ENCODE results near the gene DUSP7. TPM values are rescaled to one million over a fixed set of nuclear protein-coding genes. Genes with fewer than 3 reads are reported as not detected.

Gene DUSP7
- total and polyA plus RNA-seq, 9 of the 15 experiments (the other 6 are each of a cell fraction or from before 2014, with no cell fraction given) = 0.45 to 15.8 (median 8.2) TPM

GRCh38 chr3:52019352-52020080 is 36.9 kb downstream of the DUSP7 start:
- 34% methylated on average over 10 of the region's 17 CpGs for WGBS (ENCODE audit: insufficient coverage, low coverage, missing lambda C conversion rate)
- H3K27me3 ChIP-seq (ENCODE audit: control insufficient read depth in 2 of 2, insufficient read depth in 2 of 2, low read length in 2 of 2) = no peaks in the 10 kb centered on the region
- in situ Hi-C loops (cut with MboI) = loop anchor here (25.0 kb wide), 1 partner anchor 368 kb away; no protein-coding TSS in a partner anchor
- H3K36me3 ChIP-seq (ENCODE audit: control insufficient read depth, insufficient read depth, low read length) = no peaks in the 10 kb centered on the region
- FAIRE-seq (no peak), ATAC-seq (no peak; the same call in 2 of the 3 replicates), DNase-seq (ENCODE audit: extremely low read depth in 1 of 4, low spot score in 3 of 4) (peak in 1 of 4 experiments; percentile 21)
- intact Hi-C loops (cut with micrococcal nuclease) = no loop called here
- H3K27ac ChIP-seq (ENCODE audit: extremely low read depth, low read depth, low read length) = no peak overlapping the region
- peak overlapping the region; percentile 56 for H2AFZ ChIP-seq (ENCODE audit: low read depth, low read length)
- H3K4me2 ChIP-seq (ENCODE audit: insufficient read depth, low read length) = no peak overlapping the region
- BruUV-seq (replicated peaks) = no TSS peak
- no peaks in the 10 kb centered on the region for H3K9me3 ChIP-seq (replicated peaks; ENCODE audit: control insufficient read depth, insufficient read depth, low read depth, low read length)
- ChIA-PET CTCF (ENCODE audit: low intra/inter-chr PET ratio) (no interaction called here), POLR2A (interaction anchor here (0.7 kb wide), 1 partner anchor 34 kb away, joined by 3 read pairs; no protein-coding TSS in a partner anchor)
- no peaks in the 10 kb centered on the region for H3K9me1 ChIP-seq (ENCODE audit: control insufficient read depth, insufficient read depth, low read length)
- no peak overlapping the region for H3K4me3 ChIP-seq
- H3K79me2 ChIP-seq (ENCODE audit: control insufficient read depth, insufficient read depth, low read length) = no peaks in the 10 kb centered on the region
- H4K20me1 ChIP-seq (replicated peaks; ENCODE audit: control insufficient read depth, insufficient read depth, low read length) = no peaks in the 10 kb centered on the region
- peaks cover 35 to 46% of the 10 kb centered on the region in 2 experiments for H3K4me1 ChIP-seq (replicated peaks in 1 of 2; ENCODE audit: control insufficient read depth in 2 of 2, insufficient read depth in 2 of 2, low read length in 2 of 2)
- peak overlapping the region; percentile 20 to 83; a peak in 3 of 4 replicates for H3K9ac ChIP-seq (ENCODE audit: insufficient read depth in 1 of 2, low read depth in 2 of 2, low read length in 2 of 2)
- TF ChIP-seq, protein P1, sequence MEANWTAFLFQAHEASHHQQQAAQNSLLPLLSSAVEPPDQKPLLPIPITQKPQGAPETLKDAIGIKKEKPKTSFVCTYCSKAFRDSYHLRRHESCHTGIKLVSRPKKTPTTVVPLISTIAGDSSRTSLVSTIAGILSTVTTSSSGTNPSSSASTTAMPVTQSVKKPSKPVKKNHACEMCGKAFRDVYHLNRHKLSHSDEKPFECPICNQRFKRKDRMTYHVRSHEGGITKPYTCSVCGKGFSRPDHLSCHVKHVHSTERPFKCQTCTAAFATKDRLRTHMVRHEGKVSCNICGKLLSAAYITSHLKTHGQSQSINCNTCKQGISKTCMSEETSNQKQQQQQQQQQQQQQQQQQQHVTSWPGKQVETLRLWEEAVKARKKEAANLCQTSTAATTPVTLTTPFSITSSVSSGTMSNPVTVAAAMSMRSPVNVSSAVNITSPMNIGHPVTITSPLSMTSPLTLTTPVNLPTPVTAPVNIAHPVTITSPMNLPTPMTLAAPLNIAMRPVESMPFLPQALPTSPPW (CRISPR knock-in tag; IDR thresholded peaks at IDR 0.05) = peak; percentile 30; the same call in 1 of the 2 replicates
- TF ChIP-seq PATZ1 (CRISPR knock-in tag; IDR thresholded peaks at IDR 0.05; ENCODE audit: borderline replicate concordance) (no peak), FOXK2 (conservative IDR thresholded peaks at IDR 0.05 in 1 of 2, IDR thresholded peaks at IDR 0.05 in 1 of 2; ENCODE audit: low read depth in 2 of 2) (no peak), TAF9B (IDR thresholded peaks at IDR 0.05; ENCODE audit: partially characterized antibody) (no peak)
- TF ChIP-seq, protein P2, sequence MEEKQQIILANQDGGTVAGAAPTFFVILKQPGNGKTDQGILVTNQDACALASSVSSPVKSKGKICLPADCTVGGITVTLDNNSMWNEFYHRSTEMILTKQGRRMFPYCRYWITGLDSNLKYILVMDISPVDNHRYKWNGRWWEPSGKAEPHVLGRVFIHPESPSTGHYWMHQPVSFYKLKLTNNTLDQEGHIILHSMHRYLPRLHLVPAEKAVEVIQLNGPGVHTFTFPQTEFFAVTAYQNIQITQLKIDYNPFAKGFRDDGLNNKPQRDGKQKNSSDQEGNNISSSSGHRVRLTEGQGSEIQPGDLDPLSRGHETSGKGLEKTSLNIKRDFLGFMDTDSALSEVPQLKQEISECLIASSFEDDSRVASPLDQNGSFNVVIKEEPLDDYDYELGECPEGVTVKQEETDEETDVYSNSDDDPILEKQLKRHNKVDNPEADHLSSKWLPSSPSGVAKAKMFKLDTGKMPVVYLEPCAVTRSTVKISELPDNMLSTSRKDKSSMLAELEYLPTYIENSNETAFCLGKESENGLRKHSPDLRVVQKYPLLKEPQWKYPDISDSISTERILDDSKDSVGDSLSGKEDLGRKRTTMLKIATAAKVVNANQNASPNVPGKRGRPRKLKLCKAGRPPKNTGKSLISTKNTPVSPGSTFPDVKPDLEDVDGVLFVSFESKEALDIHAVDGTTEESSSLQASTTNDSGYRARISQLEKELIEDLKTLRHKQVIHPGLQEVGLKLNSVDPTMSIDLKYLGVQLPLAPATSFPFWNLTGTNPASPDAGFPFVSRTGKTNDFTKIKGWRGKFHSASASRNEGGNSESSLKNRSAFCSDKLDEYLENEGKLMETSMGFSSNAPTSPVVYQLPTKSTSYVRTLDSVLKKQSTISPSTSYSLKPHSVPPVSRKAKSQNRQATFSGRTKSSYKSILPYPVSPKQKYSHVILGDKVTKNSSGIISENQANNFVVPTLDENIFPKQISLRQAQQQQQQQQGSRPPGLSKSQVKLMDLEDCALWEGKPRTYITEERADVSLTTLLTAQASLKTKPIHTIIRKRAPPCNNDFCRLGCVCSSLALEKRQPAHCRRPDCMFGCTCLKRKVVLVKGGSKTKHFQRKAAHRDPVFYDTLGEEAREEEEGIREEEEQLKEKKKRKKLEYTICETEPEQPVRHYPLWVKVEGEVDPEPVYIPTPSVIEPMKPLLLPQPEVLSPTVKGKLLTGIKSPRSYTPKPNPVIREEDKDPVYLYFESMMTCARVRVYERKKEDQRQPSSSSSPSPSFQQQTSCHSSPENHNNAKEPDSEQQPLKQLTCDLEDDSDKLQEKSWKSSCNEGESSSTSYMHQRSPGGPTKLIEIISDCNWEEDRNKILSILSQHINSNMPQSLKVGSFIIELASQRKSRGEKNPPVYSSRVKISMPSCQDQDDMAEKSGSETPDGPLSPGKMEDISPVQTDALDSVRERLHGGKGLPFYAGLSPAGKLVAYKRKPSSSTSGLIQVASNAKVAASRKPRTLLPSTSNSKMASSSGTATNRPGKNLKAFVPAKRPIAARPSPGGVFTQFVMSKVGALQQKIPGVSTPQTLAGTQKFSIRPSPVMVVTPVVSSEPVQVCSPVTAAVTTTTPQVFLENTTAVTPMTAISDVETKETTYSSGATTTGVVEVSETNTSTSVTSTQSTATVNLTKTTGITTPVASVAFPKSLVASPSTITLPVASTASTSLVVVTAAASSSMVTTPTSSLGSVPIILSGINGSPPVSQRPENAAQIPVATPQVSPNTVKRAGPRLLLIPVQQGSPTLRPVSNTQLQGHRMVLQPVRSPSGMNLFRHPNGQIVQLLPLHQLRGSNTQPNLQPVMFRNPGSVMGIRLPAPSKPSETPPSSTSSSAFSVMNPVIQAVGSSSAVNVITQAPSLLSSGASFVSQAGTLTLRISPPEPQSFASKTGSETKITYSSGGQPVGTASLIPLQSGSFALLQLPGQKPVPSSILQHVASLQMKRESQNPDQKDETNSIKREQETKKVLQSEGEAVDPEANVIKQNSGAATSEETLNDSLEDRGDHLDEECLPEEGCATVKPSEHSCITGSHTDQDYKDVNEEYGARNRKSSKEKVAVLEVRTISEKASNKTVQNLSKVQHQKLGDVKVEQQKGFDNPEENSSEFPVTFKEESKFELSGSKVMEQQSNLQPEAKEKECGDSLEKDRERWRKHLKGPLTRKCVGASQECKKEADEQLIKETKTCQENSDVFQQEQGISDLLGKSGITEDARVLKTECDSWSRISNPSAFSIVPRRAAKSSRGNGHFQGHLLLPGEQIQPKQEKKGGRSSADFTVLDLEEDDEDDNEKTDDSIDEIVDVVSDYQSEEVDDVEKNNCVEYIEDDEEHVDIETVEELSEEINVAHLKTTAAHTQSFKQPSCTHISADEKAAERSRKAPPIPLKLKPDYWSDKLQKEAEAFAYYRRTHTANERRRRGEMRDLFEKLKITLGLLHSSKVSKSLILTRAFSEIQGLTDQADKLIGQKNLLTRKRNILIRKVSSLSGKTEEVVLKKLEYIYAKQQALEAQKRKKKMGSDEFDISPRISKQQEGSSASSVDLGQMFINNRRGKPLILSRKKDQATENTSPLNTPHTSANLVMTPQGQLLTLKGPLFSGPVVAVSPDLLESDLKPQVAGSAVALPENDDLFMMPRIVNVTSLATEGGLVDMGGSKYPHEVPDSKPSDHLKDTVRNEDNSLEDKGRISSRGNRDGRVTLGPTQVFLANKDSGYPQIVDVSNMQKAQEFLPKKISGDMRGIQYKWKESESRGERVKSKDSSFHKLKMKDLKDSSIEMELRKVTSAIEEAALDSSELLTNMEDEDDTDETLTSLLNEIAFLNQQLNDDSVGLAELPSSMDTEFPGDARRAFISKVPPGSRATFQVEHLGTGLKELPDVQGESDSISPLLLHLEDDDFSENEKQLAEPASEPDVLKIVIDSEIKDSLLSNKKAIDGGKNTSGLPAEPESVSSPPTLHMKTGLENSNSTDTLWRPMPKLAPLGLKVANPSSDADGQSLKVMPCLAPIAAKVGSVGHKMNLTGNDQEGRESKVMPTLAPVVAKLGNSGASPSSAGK (IDR thresholded peaks at IDR 0.05) = 0 out of 2 replicates have a peak, but pooled peaks have one; percentile 28
